HEK293 (cell line): Measurements from ENCODE around the gene HTR4.

Source experiments
- CTCF ChIA-PET: fragments of 350-600 bp; formaldehyde crosslinking; extraction: SDS; loops from one replicate; lab custom pipeline; 2021; ENCODE audit warnings: antibody characterized with exemption; lab: Yijun Ruan, JAX
- POLR2A ChIA-PET: fragments of 300-600 bp; formaldehyde crosslinking; extraction: SDS; loops from one replicate; lab custom pipeline; 2020; ENCODE audit warnings: antibody characterized with exemption, inconsistent platforms; lab: Yijun Ruan, JAX
- H3K27ac ChIP-seq: fragments of 200-500 bp; sonication (Bioruptor generic); 2 replicates; pipeline ENCODE4 v1.5.1; 2014; ENCODE audit warnings: low read depth, low read length, control low read depth, inconsistent platforms; ENCODE audit errors: extremely low read depth
- H3K36me3 ChIP-seq, 2 experiments: fragments of 200-500 bp in 1 of 2; sonication (Bioruptor generic) in 1 of 2; 1 replicate in 1 of 2; 2 replicates in 1 of 2; pipeline ENCODE4 v1.5.1; 2014 to 2017; ENCODE audit warnings: inconsistent platforms in 2 of 2, low read length in 2 of 2; ENCODE audit not compliant: control insufficient read depth in 2 of 2, insufficient read depth in 1 of 2
- H3K4me1 ChIP-seq: fragments of 200-500 bp; sonication (Bioruptor generic); 2 replicates; pipeline ENCODE4 v1.5.1; 2014; ENCODE audit warnings: mild to moderate bottlenecking, low read length, inconsistent platforms; ENCODE audit not compliant: control insufficient read depth, insufficient read depth
- H3K4me3 ChIP-seq: 2 replicates; pipeline ENCODE4 v1.5.1; 2011; ENCODE audit warnings: low read depth, mild to moderate bottlenecking, control low read depth, low read length, moderate library complexity
- H3K9me3 ChIP-seq: fragments of 200-500 bp; sonication (Bioruptor generic); 2 replicates; pipeline ENCODE4 v1.5.1; 2014; ENCODE audit warnings: low read depth, low read length, inconsistent platforms; ENCODE audit not compliant: control insufficient read depth, insufficient read depth
- BCL6B ChIP-seq: fragments of 450-650 bp; formaldehyde crosslinking; IDR thresholded peaks from 2 replicates; pipeline ENCODE4 v1.5.1; 2017; ENCODE audit warnings: missing biosample characterization, missing genetic modification characterization
- HOXC10 ChIP-seq: sonication (generic); formaldehyde crosslinking; IDR thresholded peaks from 2 replicates; pipeline ENCODE4 v1.8.1; 2023; ENCODE audit warnings: mild to moderate bottlenecking, missing genetic modification reagents
- IKZF3 ChIP-seq: fragments of 450-650 bp; IDR thresholded peaks from 2 replicates; pipeline ENCODE4 v1.5.0; 2018; ENCODE audit warnings: missing biosample characterization, mild to moderate bottlenecking, missing genetic modification characterization, moderate library complexity
- KLF16 ChIP-seq: fragments of 450-650 bp; formaldehyde crosslinking; IDR thresholded peaks from 2 replicates; pipeline ENCODE4 v1.5.1; 2017; ENCODE audit warnings: missing biosample characterization, missing genetic modification characterization
- PRDM2 ChIP-seq: fragments of 450-650 bp; formaldehyde crosslinking; IDR thresholded peaks from 2 replicates; pipeline ENCODE4 v1.5.1; 2016; ENCODE audit warnings: missing biosample characterization, missing genetic modification characterization, borderline replicate concordance
- REST ChIP-seq: fragments of 450-650 bp; formaldehyde crosslinking; IDR thresholded peaks from 2 replicates; pipeline ENCODE4 v1.5.1; 2016; ENCODE audit warnings: missing biosample characterization, missing genetic modification characterization
- TRIM28 ChIP-seq: IDR thresholded peaks from 2 replicates; pipeline ENCODE4 v1.6.1; 2011; ENCODE audit warnings: low read length, control low read depth, borderline replicate concordance
- ZNF138 ChIP-seq: fragments of 450-650 bp; formaldehyde crosslinking; IDR thresholded peaks from 2 replicates; pipeline ENCODE4 v1.5.1; 2016; ENCODE audit warnings: missing biosample characterization, missing genetic modification characterization, borderline replicate concordance
- ZNF169 ChIP-seq: fragments of 450-650 bp; formaldehyde crosslinking; IDR thresholded peaks from 2 replicates; pipeline ENCODE4 v1.5.1; 2016; ENCODE audit warnings: missing biosample characterization, missing genetic modification characterization
- ZNF174 ChIP-seq: fragments of 450-650 bp; formaldehyde crosslinking; IDR thresholded peaks from 2 replicates; pipeline ENCODE4 v1.5.0; 2017; ENCODE audit warnings: missing biosample characterization, mild to moderate bottlenecking, missing genetic modification characterization
- ZNF302 ChIP-seq: fragments of 450-650 bp; formaldehyde crosslinking; IDR thresholded peaks from 2 replicates; pipeline ENCODE4 v1.5.1; 2016; ENCODE audit warnings: missing biosample characterization, missing genetic modification characterization, low read depth
- ZNF433 ChIP-seq: fragments of 450-650 bp; formaldehyde crosslinking; IDR thresholded peaks from 2 replicates; pipeline ENCODE4 v1.5.1; 2016; ENCODE audit warnings: missing biosample characterization, missing genetic modification characterization, low read depth
- ZNF510 ChIP-seq: fragments of 450-650 bp; formaldehyde crosslinking; IDR thresholded peaks from 2 replicates; pipeline ENCODE4 v1.5.1; 2018; ENCODE audit warnings: mild to moderate bottlenecking, missing genetic modification characterization, missing biosample characterization; ENCODE audit not compliant: insufficient replicate concordance
- ZNF518A ChIP-seq: fragments of 450-650 bp; formaldehyde crosslinking; conservative IDR thresholded peaks from 2 replicates; pipeline ENCODE4 v1.5.1; 2016; ENCODE audit warnings: low read depth, missing biosample characterization, missing genetic modification characterization
- ZNF571 ChIP-seq: fragments of 450-650 bp; formaldehyde crosslinking; IDR thresholded peaks from 2 replicates; pipeline ENCODE4 v1.5.0; 2017; ENCODE audit warnings: missing biosample characterization, missing genetic modification characterization
- ZNF776 ChIP-seq: fragments of 450-650 bp; formaldehyde crosslinking; IDR thresholded peaks from 2 replicates; pipeline ENCODE4 v1.5.0; 2017; ENCODE audit warnings: missing biosample characterization, missing genetic modification characterization, borderline replicate concordance
- ZSCAN5A ChIP-seq: fragments of 450-650 bp; formaldehyde crosslinking; IDR thresholded peaks from 2 replicates; pipeline ENCODE4 v1.5.1; 2016; ENCODE audit warnings: missing biosample characterization, missing genetic modification characterization

Gene HTR4

GRCh38 chr5:148639081-148639480, 15.2 kb downstream of the HTR4 start (continued):
- TF ChIP-seq ZNF169 (tag by site-specific recombination) (no peak), ZNF302 (tag by site-specific recombination) (no peak), PRDM2 (no peak), IKZF3 (tag by site-specific recombination) (no peak), ZNF138 (tag by site-specific recombination) (no peak), ZNF433 (no peak), KLF16 (tag by site-specific recombination) (no peak), ZNF571 (no peak), ZSCAN5A (tag by site-specific recombination) (no peak), ZNF174 (tag by site-specific recombination) (no peak), TRIM28 (no peak)

GRCh38 chr5:148636353-148636752, 18.0 kb downstream of the HTR4 start:
- Histone ChIP-seq H3K36me3 (no peaks in the 10 kb centered on the region), H3K9me3 (no peaks in the 10 kb centered on the region), H3K4me3 (no peak overlapping the region), H3K27ac (no peak overlapping the region), H3K4me1 (no peaks in the 10 kb centered on the region)
- ChIA-PET POLR2A (no interaction called here), CTCF (interaction anchor here (0.6 kb wide), 1 partner anchor 213 kb away, joined by 4 read pairs; no protein-coding TSS in a partner anchor)
- TF ChIP-seq REST = no peak
- no peak for TF ChIP-seq ZNF776 (tag by site-specific recombination)
- TF ChIP-seq BCL6B (tag by site-specific recombination) = no peak
- no peak for TF ChIP-seq ZNF518A (tag by site-specific recombination)
- TF ChIP-seq ZNF510 (tag by site-specific recombination) = no peak
- TF ChIP-seq ZNF174 (tag by site-specific recombination) = no peak
- TF ChIP-seq HOXC10 (CRISPR knock-in tag) = no peak
